Measurements from ENCODE around the gene ALG6.

- no peak for TF ChIP-seq YY1 (IDR thresholded peaks at IDR 0.05; ENCODE audit: insufficient read depth, insufficient read length)
- no peak for TF ChIP-seq ZNF274 (IDR thresholded peaks at IDR 0.05; ENCODE audit: low read depth, low read length)
- no peak for TF ChIP-seq SUZ12 (IDR thresholded peaks at IDR 0.05; ENCODE audit: extremely low read depth, insufficient read depth, insufficient read length)
Measured at GRCh38 chr1:63324779-63325119, 42.7 kb upstream of the ALG6 start.

Measured in NT2/D1 (cell line).